Mesothelial cell of epicardium (in vitro differentiated cells): ENCODE measurements around the gene TMEM131L. TPM values are rescaled to one million over a fixed set of nuclear protein-coding genes. Genes with fewer than 3 reads are reported as not detected.

Experiments
- DNase-seq, 2 experiments: peaks; one replicate each; pipeline ENCODE4 v3.0.0; 2021; ENCODE audit warnings: low spot score in 2 of 2; ENCODE audit not compliant: unreplicated experiment in 2 of 2
- H3K27ac Mint-ChIP-seq: 2 replicates; pipeline ENCODE4 v1.8.0; 2021; ENCODE audit warnings: mixed read lengths
- H3K27me3 Mint-ChIP-seq: 2 replicates; pipeline ENCODE4 v1.8.0; 2021; ENCODE audit warnings: low read depth, mixed read lengths
- H3K36me3 Mint-ChIP-seq: 2 replicates; pipeline ENCODE4 v1.8.0; 2021; ENCODE audit warnings: mixed read lengths
- H3K4me1 Mint-ChIP-seq: 2 replicates; pipeline ENCODE4 v1.8.0; 2021; ENCODE audit warnings: mixed read lengths
- H3K4me3 Mint-ChIP-seq: 2 replicates; pipeline ENCODE4 v1.8.0; 2021; ENCODE audit warnings: mild to moderate bottlenecking, moderate library complexity, mixed read lengths
- H3K9me3 Mint-ChIP-seq: 2 replicates; pipeline ENCODE4 v1.8.0; 2021; ENCODE audit warnings: mixed read lengths
- total RNA-seq: library from RNA; stranded (reverse); gene quantifications from 3 replicates; pipeline ENCODE4 v1.2.1, GENCODE V29; 2021
- TF ChIP-seq, protein P1 (sequence below): fragments of 200-600 bp; sonication (generic); IDR thresholded peaks from one replicate; pipeline ENCODE4 v1.5.0; 2021; ENCODE audit warnings: antibody characterized with exemption; ENCODE audit not compliant: unreplicated experiment

Gene TMEM131L
- total RNA-seq, 1 donor from 2014 or later = 13.9 TPM

DNA sequence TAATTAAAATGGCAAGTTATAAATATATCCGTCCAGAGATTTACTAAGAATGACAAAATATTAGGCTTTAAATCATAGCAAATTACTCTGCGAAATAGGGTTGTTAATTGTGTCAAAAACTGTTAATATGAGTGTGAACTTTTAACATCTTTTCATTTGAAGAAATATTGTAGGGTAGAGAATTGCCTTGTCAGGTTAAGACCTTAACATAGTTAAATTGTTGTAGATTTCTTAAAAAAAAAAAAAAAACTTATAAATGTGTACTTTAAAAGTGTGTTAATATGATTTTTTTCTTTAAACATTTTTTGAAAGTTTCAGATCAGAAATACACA, 110.2 kb downstream of the TMEM131L start:
- Mint-ChIP-seq H3K4me1 (peaks cover 7% of the 10 kb centered on the region), H3K27me3 (no peaks in the 10 kb centered on the region), H3K36me3 (peaks cover 2% of the 10 kb centered on the region), H3K27ac (no peak overlapping the region), H3K4me3 (no peak overlapping the region), H3K9me3 (no peaks in the 10 kb centered on the region)
- TF ChIP-seq, protein P1, sequence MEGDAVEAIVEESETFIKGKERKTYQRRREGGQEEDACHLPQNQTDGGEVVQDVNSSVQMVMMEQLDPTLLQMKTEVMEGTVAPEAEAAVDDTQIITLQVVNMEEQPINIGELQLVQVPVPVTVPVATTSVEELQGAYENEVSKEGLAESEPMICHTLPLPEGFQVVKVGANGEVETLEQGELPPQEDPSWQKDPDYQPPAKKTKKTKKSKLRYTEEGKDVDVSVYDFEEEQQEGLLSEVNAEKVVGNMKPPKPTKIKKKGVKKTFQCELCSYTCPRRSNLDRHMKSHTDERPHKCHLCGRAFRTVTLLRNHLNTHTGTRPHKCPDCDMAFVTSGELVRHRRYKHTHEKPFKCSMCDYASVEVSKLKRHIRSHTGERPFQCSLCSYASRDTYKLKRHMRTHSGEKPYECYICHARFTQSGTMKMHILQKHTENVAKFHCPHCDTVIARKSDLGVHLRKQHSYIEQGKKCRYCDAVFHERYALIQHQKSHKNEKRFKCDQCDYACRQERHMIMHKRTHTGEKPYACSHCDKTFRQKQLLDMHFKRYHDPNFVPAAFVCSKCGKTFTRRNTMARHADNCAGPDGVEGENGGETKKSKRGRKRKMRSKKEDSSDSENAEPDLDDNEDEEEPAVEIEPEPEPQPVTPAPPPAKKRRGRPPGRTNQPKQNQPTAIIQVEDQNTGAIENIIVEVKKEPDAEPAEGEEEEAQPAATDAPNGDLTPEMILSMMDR = no peak
- DNase-seq = no peak

DNA sequence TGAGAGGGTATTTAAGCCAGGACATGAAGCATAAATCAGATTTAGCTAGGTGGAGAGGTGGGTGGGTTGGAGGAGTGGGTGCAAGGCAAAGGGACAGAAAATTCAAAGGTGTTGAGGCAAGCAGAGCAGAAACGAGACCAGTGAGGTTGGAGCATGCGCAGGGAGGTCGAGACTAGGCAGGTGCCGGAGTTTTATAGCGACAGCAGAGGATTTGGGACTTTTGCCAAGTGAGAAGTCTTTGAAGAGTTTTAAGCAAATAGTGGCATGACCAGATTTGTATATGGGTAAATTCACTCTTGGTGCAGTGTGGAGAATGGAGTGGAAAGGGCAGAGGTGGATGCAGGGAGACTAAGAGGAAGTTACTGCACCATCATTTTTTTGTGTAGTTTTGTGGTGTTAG, 110.9 kb downstream of the TMEM131L start:
- Mint-ChIP-seq H3K27ac (no peak overlapping the region), H3K27me3 (no peaks in the 10 kb centered on the region), H3K36me3 (peaks cover 2% of the 10 kb centered on the region), H3K9me3 (no peaks in the 10 kb centered on the region), H3K4me3 (no peak overlapping the region), H3K4me1 (peaks cover 7% of the 10 kb centered on the region)
- DNase-seq = no peak
- TF ChIP-seq, protein P1 = no peak

DNA sequence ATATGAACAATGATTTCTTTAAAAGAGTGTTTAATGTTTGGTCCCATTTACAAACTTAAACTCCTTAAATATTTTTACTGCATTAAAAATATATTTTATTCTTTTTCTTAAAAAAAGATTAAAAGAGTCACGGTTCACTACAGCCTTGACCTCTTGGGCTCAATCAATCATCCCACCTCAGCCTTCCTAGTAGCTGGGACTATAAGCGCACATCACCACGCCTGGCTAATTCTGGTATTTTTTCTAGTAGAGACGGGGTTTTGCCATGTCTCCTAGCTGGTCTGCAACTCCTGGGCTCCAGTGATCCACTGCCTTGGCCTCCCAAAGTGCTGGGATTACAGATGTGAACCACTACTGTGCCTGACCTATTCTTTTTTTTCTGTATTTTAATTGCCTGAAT, 113.2 kb downstream of the TMEM131L start:
- peaks cover 4% of the 10 kb centered on the region for H3K4me1 Mint-ChIP-seq
- H3K9me3 Mint-ChIP-seq = no peaks in the 10 kb centered on the region
- no peak for DNase-seq
- no peak overlapping the region for H3K27ac Mint-ChIP-seq
- H3K36me3 Mint-ChIP-seq = peaks cover 2% of the 10 kb centered on the region
- TF ChIP-seq, protein P1 = no peak
- H3K4me3 Mint-ChIP-seq = no peak overlapping the region
- H3K27me3 Mint-ChIP-seq = no peaks in the 10 kb centered on the region

DNA sequence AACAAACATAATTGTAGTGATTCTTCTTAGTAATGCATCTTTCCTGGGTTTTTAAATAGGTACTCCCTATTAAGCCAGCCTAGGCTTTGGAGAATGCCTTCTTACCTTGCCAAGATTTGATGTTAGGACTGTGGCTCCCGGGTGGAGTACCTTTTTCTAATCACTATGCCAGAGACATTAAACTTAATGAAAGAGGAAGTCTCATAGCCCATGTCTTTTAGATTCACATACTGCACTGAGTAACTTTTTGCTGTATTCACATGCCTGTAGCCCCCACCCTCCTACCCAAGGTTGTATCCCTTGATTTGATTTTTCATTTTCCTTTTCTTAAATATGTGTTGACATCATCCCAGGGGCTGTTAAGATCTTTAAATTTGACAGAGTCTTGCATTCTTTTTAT, 113.7 kb downstream of the TMEM131L start:
- Mint-ChIP-seq H3K4me1 (peaks cover 4% of the 10 kb centered on the region), H3K27ac (no peak overlapping the region), H3K4me3 (no peak overlapping the region), H3K27me3 (no peaks in the 10 kb centered on the region), H3K9me3 (no peaks in the 10 kb centered on the region), H3K36me3 (peaks cover 2% of the 10 kb centered on the region)
- DNase-seq = no peak
- TF ChIP-seq, protein P1 = no peak

DNA sequence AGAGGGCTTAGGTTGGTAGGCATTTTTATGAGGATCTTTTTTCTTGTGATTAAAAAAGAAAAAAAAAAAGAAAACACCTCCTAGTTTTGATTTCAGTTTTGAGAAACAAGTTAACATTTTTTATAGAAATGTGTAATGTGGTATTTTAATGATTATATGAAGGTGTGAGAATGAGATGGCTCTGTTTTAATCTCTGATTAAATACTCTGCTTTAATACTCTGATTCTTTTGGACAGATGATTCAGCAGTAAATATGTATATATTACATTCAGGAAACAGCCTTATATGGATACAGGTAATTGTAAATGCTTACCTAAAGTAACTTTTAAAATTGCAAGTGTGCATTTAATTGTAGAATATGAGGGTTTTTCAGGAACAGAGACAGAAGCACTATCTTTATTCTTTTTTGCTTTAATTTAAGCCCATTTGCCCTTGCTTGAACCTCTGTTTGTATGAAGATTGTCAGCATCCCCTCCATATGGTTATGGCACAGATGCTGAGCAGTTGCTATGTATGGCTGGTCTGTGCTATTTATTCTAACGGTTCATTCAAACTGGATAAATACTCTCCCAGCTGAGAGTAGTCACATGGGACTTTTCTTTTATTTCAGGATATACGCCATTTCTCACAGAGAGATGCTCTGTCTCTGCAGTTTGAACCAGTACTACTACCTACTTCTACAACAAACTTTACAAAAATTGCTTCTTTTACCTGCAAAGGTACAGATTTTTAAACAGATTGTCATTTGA, 117.0 kb downstream of the TMEM131L start:
- Mint-ChIP-seq H3K9me3 (no peaks in the 10 kb centered on the region), H3K4me1 (peaks cover 7% of the 10 kb centered on the region), H3K36me3 (no peaks in the 10 kb centered on the region), H3K27me3 (no peaks in the 10 kb centered on the region), H3K4me3 (no peak overlapping the region), H3K27ac (no peak overlapping the region)
- no peak for DNase-seq
- TF ChIP-seq, protein P1 = no peak

DNA sequence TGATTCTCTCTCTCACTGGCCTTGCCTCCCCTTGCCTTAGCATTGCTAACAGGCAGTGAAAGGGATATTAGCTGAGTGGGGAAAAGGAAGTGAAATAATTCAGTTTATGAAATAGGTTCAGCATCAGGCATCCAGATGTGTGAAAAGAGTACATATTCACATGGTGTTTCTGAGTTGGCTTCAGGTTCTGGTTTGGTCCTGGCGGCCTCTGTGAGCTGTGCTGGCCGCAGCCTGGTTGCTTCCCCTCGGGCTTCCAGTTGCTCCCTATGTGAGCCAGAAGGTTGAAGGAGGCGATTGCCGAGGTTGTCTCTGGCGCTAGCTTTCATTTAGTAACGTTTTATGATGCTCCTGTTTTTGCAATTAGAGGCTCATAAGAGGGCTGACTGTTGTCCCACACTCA, 118.9 kb downstream of the TMEM131L start:
- H3K4me1 Mint-ChIP-seq = peaks cover 8% of the 10 kb centered on the region
- TF ChIP-seq, protein P1 = no peak
- peaks cover 5% of the 10 kb centered on the region for H3K36me3 Mint-ChIP-seq
- H3K9me3 Mint-ChIP-seq = no peaks in the 10 kb centered on the region
- DNase-seq = no peak
- no peak overlapping the region for H3K4me3 Mint-ChIP-seq
- H3K27me3 Mint-ChIP-seq = no peaks in the 10 kb centered on the region
- H3K27ac Mint-ChIP-seq = no peak overlapping the region
